ENCODE measurements around the gene GRIK5.

Gene GRIK5

DNA sequence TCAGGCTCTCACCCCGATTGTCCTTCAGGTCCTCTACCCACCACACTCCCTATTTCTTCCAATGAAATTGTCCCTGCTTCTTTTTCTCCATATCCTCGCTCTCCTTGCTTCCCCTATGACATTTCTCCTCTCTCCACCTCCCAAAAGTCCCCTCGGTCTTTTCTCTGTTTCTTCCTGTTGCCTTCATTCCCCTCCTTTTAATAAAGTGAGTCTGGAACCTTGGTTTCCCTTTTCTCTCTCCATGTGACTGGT is 5.3 kb upstream of the GRIK5 start:
- TF ChIP-seq GATA3 (IDR thresholded peaks at IDR 0.05; ENCODE audit: low read depth, low read length) (no peak), GATA2 (IDR thresholded peaks at IDR 0.05; ENCODE audit: low read depth, low read length) (no peak)

DNA sequence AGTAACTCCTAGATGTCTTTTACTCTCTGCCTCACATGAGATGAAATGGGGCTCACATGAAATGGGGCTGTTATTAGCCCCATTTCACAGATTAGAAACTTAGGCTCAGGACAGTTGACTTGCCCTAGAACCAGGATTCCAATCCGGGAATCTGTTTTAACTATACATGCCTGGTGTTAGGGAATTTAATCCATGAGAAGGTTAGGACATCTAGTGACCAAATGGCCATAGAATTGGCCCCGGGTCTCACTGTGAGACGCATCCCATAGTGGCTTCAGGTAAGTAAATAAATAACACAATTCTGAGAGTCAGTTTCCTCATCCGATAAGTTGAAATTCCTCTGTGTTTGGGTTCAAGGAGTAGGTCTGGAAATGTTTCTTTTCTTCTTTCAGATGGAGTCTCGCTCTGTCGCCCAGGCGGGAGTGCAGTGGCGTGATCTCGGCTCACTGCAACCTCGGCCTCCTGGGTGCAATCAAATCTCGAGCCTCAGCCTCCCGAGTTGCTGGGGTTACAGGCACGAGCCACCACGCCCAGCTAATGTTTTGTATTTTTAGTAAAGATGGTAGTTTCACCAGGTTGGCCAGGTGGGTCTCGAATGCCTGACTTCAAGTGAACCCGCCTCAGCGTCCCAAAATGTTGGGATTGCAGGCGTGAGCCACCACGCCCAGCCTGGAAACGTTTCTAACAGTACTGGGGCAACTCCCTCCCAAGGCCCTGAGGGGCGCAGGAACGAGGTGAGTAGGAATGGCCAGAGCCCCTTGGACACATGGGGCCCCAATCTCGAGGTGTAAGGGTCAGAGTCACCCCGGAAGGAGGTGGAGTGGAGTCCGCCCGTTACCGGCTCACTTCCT is 4.7 kb upstream of the GRIK5 start:
- TF ChIP-seq GATA3 (IDR thresholded peaks at IDR 0.05; ENCODE audit: low read depth, low read length) (no peak), GATA2 (IDR thresholded peaks at IDR 0.05; ENCODE audit: low read depth, low read length) (no peak)

DNA sequence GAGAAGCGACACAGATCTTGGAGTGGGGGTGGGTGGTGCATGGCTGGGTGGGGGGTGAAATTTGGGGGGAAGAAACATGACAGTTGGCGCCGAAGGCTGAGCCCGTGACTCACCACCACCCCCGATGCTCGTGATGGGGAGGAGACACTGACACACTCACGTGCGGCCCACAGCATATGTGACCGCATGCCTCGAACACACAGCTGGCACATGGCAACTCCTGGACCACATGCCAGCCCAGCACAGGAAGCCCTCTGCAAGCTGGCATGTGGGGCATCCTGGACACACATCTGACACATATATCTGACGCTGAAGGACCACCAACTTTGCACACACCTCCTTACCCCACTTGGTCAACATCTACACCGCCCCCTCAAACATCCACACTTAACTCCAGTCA is 1.2 kb upstream of the GRIK5 start:
- TF ChIP-seq GATA3 (IDR thresholded peaks at IDR 0.05; ENCODE audit: low read depth, low read length): no peak
- TF ChIP-seq GATA2 (IDR thresholded peaks at IDR 0.05; ENCODE audit: low read depth, low read length): no peak

DNA sequence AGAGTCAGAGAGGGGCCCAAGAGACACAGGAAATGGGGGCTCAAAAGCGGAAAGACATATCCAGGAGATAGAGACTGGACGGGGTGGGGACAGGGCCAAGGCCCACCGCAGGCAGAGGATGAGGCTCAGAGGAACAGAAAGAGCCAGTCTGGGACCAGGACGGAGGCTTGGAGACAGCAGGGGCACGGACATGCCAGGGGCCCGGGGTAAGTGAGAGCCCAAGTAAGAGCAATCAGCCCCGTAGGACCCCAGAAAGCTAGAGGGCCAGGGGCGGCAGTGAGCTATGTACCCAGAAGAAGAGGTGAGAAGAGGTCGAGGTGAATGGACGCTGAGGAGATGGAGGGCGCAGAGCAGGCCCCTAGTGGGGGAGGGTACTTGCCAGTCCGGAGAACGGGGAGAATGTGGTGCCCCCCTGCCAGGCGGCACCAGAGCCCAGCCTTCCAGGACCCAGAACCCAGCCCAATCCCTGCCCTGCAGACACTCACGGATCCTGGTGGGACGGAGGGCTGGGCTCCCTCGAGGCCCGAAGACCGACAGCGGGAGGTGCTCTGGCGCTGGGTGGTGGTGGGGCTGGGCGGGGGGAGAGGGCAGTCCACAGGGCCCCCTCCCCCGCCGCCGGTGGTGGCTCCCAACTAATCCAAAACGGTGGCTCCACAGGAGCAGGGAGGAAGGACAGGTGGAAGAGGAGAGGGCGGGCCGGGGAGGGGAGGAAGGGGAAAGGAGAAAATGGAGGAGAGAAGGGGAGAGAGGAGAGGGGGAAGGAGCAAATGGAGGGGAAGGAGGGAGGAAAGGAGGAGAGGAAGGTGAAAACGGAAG is 1.0 kb downstream of the GRIK5 start:
- TF ChIP-seq GATA2 (IDR thresholded peaks at IDR 0.05; ENCODE audit: low read depth, low read length) (no peak), GATA3 (IDR thresholded peaks at IDR 0.05; ENCODE audit: low read depth, low read length) (no peak)

DNA sequence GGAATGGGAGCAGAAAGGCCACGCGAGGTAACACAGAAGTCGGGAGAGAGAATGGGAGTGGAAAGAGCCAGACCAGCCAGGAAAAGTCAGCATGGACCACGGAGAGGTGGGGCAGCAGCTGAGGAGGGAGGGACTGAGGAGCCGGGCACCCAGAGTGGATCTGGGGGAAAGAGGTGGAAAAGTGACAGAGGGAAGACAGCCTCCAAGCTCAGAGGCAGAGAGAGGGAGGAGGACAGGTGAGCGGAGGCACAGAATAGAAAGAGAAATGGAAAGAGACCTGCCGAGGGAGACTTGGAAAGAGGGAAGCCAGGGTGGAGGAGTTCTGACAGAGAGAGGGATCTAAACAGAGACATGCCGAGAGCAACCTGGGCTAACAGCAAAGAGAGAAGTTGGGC is 1.6 kb downstream of the GRIK5 start:
- TF ChIP-seq GATA3 (IDR thresholded peaks at IDR 0.05; ENCODE audit: low read depth, low read length): no peak
- no peak for TF ChIP-seq GATA2 (IDR thresholded peaks at IDR 0.05; ENCODE audit: low read depth, low read length)

DNA sequence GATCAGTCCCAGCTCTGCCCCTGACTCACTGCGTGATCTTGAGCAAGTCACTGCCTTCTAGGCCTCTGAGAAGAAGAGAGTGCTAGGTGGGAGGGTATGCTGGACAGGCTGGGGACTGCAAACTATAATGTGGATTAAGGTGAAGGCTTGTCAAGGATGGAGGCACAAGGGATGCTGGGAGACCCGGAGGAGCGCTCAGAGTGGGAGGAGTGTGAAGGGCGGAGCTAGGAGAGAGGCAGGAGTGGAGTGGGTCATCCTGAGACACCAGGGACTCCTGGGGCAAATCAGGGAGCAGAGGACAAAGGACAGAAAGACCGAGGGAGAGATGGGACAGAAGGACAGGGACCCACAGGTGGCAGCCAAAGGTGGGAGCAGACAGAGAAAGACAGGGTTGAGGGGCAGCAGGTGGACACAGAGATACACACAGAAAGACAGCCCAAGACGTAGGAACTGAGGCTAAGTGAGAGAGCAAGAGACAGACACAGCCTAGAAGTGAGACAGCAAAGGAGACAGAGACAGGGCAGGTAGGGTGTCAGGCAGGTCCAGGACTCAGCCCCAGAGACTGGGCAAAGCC is 2.6 kb downstream of the GRIK5 start:
- TF ChIP-seq GATA2 (IDR thresholded peaks at IDR 0.05; ENCODE audit: low read depth, low read length) (no peak), GATA3 (IDR thresholded peaks at IDR 0.05; ENCODE audit: low read depth, low read length) (no peak)

DNA sequence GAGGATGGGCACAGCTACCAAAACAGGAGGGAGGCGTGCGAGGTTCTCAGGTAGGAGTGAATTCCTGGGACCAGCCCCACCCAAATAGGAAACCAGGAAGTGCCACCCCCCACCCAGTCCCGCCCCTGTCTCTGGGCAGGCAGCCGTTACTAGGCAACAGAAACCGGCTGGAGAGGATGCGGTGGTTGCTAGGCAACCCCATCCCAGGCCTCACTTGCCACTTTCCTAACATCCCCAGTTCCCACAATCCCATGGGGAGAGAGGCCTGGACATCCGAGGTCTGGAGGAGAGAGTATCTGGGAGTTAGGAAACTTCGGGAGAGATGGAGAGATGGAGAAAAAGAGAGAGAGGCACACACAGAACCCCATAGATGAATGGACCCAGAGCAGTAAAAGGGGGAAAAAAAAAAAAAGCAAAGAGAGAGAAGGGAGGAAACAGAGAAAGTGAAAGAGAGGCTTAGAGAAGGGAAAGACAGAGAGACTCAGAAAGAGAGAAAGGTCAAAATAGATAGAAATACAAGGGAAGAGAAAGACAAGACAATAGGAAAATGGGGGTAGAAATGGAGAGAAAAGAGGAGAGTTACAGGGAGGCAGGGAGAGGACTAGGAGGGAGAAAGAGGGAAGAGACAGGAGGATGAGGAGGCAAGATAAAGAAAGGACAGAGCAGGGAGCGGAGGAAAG is 3.8 kb downstream of the GRIK5 start:
- no peak for TF ChIP-seq GATA2 (IDR thresholded peaks at IDR 0.05; ENCODE audit: low read depth, low read length)
- TF ChIP-seq GATA3 (IDR thresholded peaks at IDR 0.05; ENCODE audit: low read depth, low read length): no peak

DNA sequence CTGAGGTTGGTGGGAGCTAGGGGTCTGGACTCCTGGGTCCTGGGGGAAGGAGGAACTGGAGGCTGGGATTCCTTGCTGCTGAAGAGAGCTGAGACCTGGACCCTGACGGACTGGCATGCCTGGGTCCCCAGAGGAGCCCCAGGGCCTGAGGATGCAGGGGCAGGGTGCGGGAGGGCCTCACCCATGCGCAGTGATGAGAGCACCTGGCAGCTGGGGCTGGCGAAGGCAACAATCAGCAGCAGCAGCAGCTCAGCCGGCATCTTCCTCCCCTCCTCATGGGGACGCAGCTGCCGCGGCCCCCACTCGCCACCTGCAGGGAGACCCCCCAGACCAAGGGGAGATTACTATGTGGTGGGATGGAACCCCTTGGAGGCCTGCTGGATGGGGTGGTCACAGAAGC is 4.5 kb downstream of the GRIK5 start:
- TF ChIP-seq GATA2 (IDR thresholded peaks at IDR 0.05; ENCODE audit: low read depth, low read length) (no peak), GATA3 (IDR thresholded peaks at IDR 0.05; ENCODE audit: low read depth, low read length) (no peak)

DNA sequence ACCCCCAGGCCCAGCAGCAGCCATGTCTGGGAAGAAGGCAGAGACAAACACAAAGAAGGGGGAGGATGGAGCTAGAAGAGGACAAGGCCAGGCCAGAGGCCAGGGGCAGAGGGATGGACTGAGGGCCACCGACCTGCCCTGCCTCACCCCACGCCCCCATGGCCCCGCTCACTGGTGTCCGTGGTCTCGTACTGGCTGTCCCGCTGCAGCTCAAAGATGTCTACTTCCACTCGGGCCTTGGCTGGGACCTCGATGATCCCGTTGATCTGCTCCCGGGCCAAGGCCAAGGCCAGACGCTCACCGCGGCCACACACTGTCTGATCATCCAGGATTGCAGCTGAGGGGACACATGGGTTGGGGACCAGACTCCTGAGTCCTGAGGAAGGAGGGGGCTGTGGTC is 5.0 kb downstream of the GRIK5 start:
- TF ChIP-seq GATA3 (IDR thresholded peaks at IDR 0.05; ENCODE audit: low read depth, low read length) (no peak), GATA2 (IDR thresholded peaks at IDR 0.05; ENCODE audit: low read depth, low read length) (no peak)

DNA sequence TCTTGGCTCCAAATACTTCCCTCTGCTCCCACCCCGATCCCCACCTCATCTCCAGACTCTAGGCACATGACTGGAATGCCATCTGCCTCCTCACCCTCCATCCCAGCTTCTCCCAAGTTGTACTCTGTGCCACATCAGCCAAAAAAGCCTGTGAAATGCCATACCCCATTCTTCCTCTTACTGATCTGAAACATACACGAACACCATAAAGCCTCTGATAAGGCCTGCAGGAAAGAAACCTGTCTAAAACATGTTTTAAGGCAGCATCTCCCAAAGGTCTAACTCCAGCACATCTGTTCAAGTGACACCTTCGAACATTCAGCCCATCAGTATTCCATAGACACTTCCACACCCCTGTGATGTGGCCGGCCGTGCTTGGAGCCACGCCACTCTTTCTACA is 5.6 kb downstream of the GRIK5 start:
- TF ChIP-seq GATA3 (IDR thresholded peaks at IDR 0.05; ENCODE audit: low read depth, low read length): no peak
- TF ChIP-seq GATA2 (IDR thresholded peaks at IDR 0.05; ENCODE audit: low read depth, low read length): no peak

DNA sequence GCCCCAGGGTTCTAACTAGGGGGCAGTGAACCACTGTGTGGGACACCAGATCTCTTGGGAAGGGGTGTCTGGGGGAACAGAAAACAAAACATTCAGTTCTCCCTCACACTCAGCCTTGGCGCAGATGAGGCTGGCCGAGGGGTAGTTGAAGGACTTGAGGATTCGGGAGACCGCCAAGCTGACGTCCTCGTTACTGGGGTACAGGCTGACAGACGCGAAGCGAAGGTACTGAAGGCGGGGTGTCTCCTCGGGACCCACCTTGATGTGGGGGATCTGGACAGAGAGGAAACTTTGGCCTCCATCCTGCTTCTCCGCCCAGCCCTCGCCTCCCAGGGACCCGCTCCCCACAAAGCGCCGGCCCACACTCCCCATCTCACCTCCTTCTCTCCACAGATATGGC is 7.6 kb downstream of the GRIK5 start:
- TF ChIP-seq GATA2 (IDR thresholded peaks at IDR 0.05; ENCODE audit: low read depth, low read length) (no peak), GATA3 (IDR thresholded peaks at IDR 0.05; ENCODE audit: low read depth, low read length) (no peak)

DNA sequence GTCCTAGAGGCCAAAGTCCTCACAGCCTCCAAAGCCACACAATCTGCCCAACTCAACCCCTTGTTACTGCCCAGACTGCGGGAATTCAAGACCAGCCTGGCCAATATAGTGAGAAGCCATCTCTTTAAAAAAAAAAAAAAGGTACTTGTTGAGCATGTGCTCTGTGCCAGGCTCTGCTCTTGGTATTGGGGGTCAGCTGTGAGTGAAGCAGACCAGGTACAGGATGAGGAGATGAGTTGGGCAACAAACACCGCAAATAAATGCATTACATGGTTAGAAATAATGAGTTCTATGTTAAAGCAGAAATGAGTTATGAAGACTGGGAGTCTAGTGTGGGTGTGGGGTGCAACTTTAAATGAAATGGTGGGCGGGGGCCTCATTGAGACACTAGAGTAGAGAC is 9.9 kb downstream of the GRIK5 start:
- no peak for TF ChIP-seq GATA2 (IDR thresholded peaks at IDR 0.05; ENCODE audit: low read depth, low read length)
- TF ChIP-seq GATA3 (IDR thresholded peaks at IDR 0.05; ENCODE audit: low read depth, low read length): no peak

DNA sequence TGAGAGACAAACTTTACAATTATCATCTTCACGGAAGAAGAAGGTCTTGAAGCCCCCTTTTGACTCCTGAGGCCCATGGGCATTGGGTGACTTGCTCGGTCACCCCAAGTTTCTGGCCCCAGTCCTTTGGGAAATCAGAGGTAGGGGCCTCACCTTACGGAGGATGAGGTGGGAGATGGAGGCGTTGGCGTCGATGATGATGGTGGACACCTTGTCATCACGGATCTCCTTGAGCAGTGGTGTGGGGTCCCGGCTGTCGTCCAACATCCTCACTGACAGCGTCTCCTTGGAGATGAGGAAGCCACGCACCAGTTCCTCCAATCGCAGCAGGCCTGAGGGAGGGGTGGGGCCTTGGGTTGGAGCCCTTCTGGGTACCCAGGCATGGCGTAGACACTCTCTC is 10.8 kb downstream of the GRIK5 start:
- TF ChIP-seq GATA2 (IDR thresholded peaks at IDR 0.05; ENCODE audit: low read depth, low read length): no peak
- TF ChIP-seq GATA3 (IDR thresholded peaks at IDR 0.05; ENCODE audit: low read depth, low read length): no peak

DNA sequence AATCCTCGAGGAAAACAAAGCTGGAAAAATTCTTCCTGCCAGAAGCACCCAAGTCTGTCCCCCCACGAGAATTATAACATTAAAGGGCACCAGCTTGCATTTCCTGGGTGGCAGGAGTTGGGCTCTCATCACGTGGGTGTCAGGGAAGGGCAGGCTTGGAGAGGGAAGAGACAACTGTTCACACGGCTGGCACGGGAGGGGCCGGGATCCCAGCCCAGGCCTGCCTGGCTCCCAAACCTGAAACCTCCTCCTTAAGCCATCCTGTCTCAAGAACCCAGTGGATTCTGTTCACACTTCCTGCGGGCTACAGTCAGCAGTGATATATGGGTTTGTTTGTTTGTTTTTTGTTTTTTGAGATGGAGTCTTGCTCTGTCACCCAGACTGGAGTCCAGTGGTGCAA is 12.2 kb downstream of the GRIK5 start:
- no peak for TF ChIP-seq GATA3 (IDR thresholded peaks at IDR 0.05; ENCODE audit: low read depth, low read length)
- TF ChIP-seq GATA2 (IDR thresholded peaks at IDR 0.05; ENCODE audit: low read depth, low read length): no peak

All from SH-SY5Y (cell line).